HG03520 (cell line): ENCODE measurements around the gene CIAPIN1.

Source experiments
- ATAC-seq: cut with Tn5 transposase; IDR thresholded peaks from one replicate; pipeline ENCODE4 v1.9.1; 2021; ENCODE audit warnings: mild to moderate bottlenecking, moderate library complexity; ENCODE audit not compliant: unreplicated experiment

The CIAPIN1 gene

DNA sequence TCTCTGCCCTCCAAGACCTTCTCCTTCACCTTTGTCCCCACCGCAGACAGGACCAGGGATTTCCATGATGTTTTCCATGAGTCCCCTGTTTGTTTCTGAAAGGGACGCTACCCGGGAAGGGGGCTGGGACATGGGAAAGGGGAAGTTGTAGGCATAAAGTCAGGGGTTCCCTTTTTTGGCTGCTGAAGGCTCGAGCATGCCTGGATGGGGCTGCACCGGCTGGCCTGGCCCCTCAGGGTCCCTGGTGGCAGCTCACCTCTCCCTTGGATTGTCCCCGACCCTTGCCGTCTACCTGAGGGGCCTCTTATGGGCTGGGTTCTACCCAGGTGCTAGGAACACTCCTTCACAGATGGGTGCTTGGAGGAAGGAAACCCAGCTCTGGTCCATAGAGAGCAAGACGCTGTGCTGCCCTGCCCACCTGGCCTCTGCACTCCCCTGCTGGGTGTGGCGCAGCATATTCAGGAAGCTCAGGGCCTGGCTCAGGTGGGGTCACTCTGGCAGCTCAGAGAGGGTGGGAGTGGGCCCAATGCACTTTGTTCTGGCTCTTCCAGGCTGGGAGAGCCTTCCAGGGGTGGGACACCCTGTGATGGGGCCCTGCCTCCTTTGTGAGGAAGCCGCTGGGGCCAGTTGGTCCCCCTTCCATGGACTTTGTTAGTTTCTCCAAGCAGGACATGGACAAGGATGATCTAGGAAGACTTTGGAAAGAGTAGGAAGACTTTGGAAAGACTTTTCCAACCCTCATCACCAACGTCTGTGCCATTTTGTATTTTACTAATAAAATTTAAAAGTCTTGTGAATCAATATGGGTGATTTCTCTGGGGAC is 62.7 kb downstream of the CIAPIN1 start:
- no peak for ATAC-seq

DNA sequence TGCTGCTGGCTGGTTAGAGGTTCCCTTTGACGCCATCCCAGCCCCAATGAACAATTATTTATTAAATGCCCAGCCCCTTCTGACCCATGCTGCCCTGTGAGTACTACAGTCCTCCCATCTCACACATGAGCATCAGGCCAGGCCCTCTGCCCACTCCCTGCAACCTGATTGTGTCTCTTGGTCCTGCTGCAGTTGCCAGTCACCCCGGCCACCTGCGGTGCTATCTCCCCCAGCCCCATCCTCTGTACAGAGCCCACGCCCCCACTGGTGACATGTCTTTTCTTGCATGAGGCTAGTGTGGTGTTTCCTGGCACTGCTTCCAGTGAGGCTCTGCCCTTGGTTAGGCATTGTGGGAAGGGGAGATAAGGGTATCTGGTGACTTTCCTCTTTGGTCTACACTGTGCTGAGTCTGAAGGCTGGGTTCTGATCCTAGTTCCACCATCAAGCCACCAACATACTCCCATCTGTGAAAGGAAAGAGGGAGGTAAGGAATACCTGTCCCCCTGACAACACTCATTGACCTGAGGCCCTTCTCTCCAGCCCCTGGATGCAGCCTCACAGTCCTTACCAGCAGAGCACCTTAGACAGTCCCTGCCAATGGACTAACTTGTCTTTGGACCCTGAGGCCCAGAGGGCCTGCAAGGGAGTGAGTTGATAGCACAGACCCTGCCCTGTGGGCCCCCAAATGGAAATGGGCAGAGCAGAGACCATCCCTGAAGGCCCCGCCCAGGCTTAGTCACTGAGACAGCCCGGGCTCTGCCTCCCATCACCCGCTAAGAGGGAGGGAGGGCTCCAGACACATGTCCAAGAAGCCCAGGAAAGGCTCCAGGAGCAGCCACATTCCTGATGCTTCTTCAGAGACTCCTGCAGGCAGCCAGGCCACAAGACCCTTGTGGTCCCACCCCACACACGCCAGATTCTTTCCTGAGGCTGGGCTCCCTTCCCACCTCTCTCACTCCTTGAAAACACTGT is 63.6 kb downstream of the CIAPIN1 start:
- no peak for ATAC-seq

- ATAC-seq = no peak
Measured at GRCh38 chr16:57382535-57383275, 64.5 kb downstream of the CIAPIN1 start.

DNA sequence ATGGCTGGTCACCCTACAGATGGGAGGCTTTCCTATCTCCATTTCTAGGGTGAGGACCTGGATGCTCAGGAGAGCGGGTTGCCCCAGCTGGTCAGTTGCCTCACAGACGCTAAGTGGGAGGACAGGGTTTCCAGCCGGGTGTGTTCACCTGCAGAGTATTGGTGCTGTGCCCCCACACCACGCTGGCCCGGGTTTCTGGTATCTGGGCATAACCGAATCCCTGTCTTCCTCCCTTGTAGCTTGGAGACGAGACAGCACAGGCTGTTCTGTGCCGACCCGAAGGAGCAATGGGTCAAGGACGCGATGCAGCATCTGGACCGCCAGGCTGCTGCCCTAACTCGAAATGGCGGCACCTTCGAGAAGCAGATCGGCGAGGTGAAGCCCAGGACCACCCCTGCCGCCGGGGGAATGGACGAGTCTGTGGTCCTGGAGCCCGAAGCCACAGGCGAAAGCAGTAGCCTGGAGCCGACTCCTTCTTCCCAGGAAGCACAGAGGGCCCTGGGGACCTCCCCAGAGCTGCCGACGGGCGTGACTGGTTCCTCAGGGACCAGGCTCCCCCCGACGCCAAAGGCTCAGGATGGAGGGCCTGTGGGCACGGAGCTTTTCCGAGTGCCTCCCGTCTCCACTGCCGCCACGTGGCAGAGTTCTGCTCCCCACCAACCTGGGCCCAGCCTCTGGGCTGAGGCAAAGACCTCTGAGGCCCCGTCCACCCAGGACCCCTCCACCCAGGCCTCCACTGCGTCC is 65.2 kb downstream of the CIAPIN1 start:
- no peak for ATAC-seq

GRCh38 chr16:57380671-57381462 is 66.3 kb downstream of the CIAPIN1 start:
- ATAC-seq = no peak

DNA sequence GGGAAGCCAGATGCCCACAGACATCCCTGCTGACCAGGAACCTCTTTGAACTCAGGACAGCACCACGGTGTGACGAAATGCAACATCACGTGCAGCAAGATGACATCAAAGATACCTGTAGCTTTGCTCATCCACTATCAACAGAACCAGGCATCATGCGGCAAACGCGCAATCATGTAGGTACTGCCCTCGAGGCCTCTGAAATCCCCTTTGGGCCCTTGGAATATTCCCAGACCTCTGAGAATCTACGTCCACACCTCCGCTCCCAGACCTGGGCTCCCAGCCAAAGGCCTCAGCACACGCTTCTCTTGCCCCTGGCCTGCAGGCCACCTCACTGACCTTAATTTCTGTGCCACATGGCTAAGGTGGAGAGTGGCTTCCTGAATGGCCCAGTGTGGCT is 67.6 kb downstream of the CIAPIN1 start:
- ATAC-seq = no peak
